K562 (cell line): ENCODE results near the gene PRR11.

ENCODE experiments used
- CTBP1 ChIP-seq: fragments of 450-650 bp; IDR thresholded peaks from 2 replicates; pipeline ENCODE4 v1.6.1; 2016; ENCODE audit warnings: borderline replicate concordance
- ESRRB ChIP-seq: fragments of 250-450 bp; sonication (Bioruptor Pico); IDR thresholded peaks from 2 replicates; pipeline ENCODE4 v1.5.0; 2020; ENCODE audit warnings: mild to moderate bottlenecking, moderate library complexity, borderline replicate concordance
- GABPA ChIP-seq: fragments of 200-800 bp; sonication (Bioruptor generic); conservative IDR thresholded peaks from 2 replicates; pipeline ENCODE4 v1.6.1; 2016; ENCODE audit warnings: low read depth, missing genetic modification characterization, missing compliant biosample characterization
- KAT8 ChIP-seq: fragments of 450-650 bp; IDR thresholded peaks from 2 replicates; pipeline ENCODE4 v1.6.1; 2016; ENCODE audit warnings: low read depth, mild to moderate bottlenecking
- KLF10 ChIP-seq: fragments of 250-450 bp; sonication (Bioruptor Pico); IDR thresholded peaks from 2 replicates; pipeline ENCODE4 v1.6.1; 2021; ENCODE audit warnings: matching md5 sums
- YY1 ChIP-seq, 3 experiments: IDR thresholded peaks; 2 replicates each; pipeline ENCODE4 v1.6.1; 2011; ENCODE audit warnings: low read length in 2 of 3, mild to moderate bottlenecking in 2 of 3, moderate library complexity in 2 of 3, borderline replicate concordance in 1 of 3, control low read depth in 1 of 3, low read depth in 1 of 3; ENCODE audit not compliant: insufficient read depth in 3 of 3, insufficient replicate concordance in 2 of 3, control insufficient read depth in 1 of 3, insufficient read length in 1 of 3; ENCODE audit errors: extremely low read depth in 1 of 3
- TF ChIP-seq, protein P1 (sequence below), 3 experiments: IDR thresholded peaks in 2 of 3; conservative IDR thresholded peaks in 1 of 3; 2 replicates each; pipeline ENCODE4 v1.5.1; 2011 to 2012; ENCODE audit warnings: low read length in 3 of 3, mild to moderate bottlenecking in 3 of 3, control low read depth in 2 of 3, improper control_type of control experiment in 1 of 3, inconsistent platforms in 1 of 3, low read depth in 1 of 3, mixed read lengths in 1 of 3, moderate library complexity in 1 of 3; ENCODE audit not compliant: insufficient read depth in 2 of 3
- TF ChIP-seq, protein P2 (sequence below): fragments of 250-450 bp; sonication (Bioruptor Pico); IDR thresholded peaks from 2 replicates; pipeline ENCODE4 v1.5.1; 2021; ENCODE audit warnings: mild to moderate bottlenecking

DNA sequence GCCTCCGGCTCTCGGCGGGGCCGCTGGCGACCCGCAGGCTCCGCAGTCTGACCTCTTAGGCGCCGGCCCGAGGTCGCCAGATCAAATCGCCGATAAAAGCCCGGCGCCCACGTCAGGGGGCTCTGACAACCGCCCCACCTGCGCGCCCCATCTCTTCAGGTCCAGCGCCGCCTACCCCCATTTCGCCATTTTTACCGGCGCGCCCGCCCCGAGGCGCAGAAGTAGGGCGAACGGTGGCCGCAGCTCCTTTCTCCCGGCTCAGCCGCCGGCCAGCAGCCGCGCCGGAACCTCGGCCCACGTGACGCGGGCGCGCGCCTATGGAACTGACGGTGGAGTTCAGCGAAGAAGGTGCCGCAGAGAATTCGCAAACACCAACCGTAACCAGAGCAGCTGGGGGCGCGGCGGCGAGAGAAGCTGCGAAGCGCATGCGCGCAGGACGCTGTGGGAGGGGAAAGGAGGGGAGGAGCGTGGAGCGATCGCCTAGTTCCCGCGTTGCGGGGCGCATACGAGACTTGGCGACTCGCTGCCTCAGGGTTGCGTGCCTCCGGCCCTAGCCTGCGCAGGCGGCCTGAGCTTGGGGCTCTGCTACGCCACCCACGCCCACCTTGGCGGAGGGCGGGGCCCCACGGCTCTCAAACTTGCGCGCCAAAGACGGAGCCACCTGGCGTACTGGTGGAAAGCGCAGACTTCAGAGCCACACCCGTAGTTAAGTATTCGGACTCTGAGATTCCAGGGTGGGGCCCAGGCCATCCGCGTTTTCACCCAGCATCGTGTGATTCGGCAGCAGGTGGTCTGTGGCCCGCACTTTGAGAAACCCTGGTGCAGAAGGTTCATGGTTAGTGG, 48.9 kb upstream of the PRR11 start, which contains the start of gene TRIM37:
- TF ChIP-seq KAT8 (no peak), CTBP1 (peak; percentile 96), ESRRB (CRISPR knock-in tag) (no peak), KLF10 (CRISPR knock-in tag) (no peak), YY1 (IDR thresholded peaks at IDR 0.05; ENCODE audit: borderline replicate concordance in 1 of 3, control insufficient read depth in 1 of 3, extremely low read depth in 1 of 3, insufficient read depth in 3 of 3, insufficient read length in 1 of 3, insufficient replicate concordance in 2 of 3, low read depth in 1 of 3, low read length in 2 of 3) (peak; percentile 20 to 72 (median 72)), GABPA (peak; percentile 81)
- TF ChIP-seq, protein P1, sequence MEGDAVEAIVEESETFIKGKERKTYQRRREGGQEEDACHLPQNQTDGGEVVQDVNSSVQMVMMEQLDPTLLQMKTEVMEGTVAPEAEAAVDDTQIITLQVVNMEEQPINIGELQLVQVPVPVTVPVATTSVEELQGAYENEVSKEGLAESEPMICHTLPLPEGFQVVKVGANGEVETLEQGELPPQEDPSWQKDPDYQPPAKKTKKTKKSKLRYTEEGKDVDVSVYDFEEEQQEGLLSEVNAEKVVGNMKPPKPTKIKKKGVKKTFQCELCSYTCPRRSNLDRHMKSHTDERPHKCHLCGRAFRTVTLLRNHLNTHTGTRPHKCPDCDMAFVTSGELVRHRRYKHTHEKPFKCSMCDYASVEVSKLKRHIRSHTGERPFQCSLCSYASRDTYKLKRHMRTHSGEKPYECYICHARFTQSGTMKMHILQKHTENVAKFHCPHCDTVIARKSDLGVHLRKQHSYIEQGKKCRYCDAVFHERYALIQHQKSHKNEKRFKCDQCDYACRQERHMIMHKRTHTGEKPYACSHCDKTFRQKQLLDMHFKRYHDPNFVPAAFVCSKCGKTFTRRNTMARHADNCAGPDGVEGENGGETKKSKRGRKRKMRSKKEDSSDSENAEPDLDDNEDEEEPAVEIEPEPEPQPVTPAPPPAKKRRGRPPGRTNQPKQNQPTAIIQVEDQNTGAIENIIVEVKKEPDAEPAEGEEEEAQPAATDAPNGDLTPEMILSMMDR (IDR thresholded peaks at IDR 0.05 in 2 of 3, conservative IDR thresholded peaks at IDR 0.05 in 1 of 3; ENCODE audit: insufficient read depth in 2 of 3, low read depth in 1 of 3, low read length in 3 of 3) = peak in 2 of 3 experiments; percentile 21 to 28; a peak in 3 of 6 replicates
- TF ChIP-seq, protein P2, sequence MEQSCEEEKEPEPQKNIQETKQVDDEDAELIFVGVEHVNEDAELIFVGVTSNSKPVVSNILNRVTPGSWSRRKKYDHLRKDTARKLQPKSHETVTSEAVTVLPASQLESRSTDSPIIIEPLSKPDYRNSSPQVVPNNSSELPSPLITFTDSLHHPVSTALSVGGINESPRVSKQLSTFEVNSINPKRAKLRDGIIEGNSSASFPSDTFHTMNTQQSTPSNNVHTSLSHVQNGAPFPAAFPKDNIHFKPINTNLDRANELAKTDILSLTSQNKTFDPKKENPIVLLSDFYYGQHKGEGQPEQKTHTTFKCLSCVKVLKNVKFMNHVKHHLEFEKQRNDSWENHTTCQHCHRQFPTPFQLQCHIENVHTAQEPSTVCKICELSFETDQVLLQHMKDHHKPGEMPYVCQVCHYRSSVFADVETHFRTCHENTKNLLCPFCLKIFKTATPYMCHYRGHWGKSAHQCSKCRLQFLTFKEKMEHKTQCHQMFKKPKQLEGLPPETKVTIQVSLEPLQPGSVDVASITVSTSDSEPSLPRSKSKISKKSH (CRISPR knock-in tag) = no peak
